ENCODE results near the gene NKX6-1.
A peak's percentile ranks its signal among the peaks of the same experiment; 100 is the strongest.

The NKX6-1 gene

GRCh38 chr4:84480082-84480481, 19.0 kb downstream of the NKX6-1 start:
- Histone ChIP-seq H3K36me3 (ENCODE audit: insufficient read depth, low read length) (no peaks in the 10 kb centered on the region), H3K9me3 (ENCODE audit: low read depth, low read length) (no peaks in the 10 kb centered on the region), H3K9ac (ENCODE audit: insufficient read length) (no peak overlapping the region), H3K4me3 (no peak overlapping the region), H3K27ac (no peak overlapping the region)
- DNase-seq (ENCODE audit: low read depth, low spot score), result no peak
- TF ChIP-seq FOXP2 (optimal IDR thresholded peaks at IDR 0.05; ENCODE audit: control extremely low read depth, extremely low read length, insufficient read depth) (no peak), POLR2AphosphoS5 (IDR thresholded peaks at IDR 0.05; ENCODE audit: borderline replicate concordance, low read depth, low read length) (no peak), EZH2 (IDR thresholded peaks at IDR 0.05) (no peak)

GRCh38 chr4:84479663-84480062, 19.4 kb downstream of the NKX6-1 start:
- H3K27ac ChIP-seq, result no peak overlapping the region
- no peak for TF ChIP-seq EZH2 (IDR thresholded peaks at IDR 0.05)
- no peak for TF ChIP-seq FOXP2 (optimal IDR thresholded peaks at IDR 0.05; ENCODE audit: control extremely low read depth, extremely low read length, insufficient read depth)
- H3K9me3 ChIP-seq (ENCODE audit: low read depth, low read length), result no peaks in the 10 kb centered on the region
- H3K36me3 ChIP-seq (ENCODE audit: insufficient read depth, low read length), result no peaks in the 10 kb centered on the region
- DNase-seq (ENCODE audit: low read depth, low spot score), result no peak
- H3K9ac ChIP-seq (ENCODE audit: insufficient read length), result no peak overlapping the region
- no peak overlapping the region for H3K4me3 ChIP-seq

- Histone ChIP-seq H3K9me3 (ENCODE audit: low read depth, low read length) (no peaks in the 10 kb centered on the region), H3K36me3 (ENCODE audit: insufficient read depth, low read length) (no peaks in the 10 kb centered on the region), H3K4me3 (no peak overlapping the region), H3K27ac (peak overlapping the region; percentile 15; the same call in 1 of the 2 replicates), H3K9ac (ENCODE audit: insufficient read length) (peak overlapping the region; percentile 49)
- no peak for DNase-seq (ENCODE audit: low read depth, low spot score)
- no peak for TF ChIP-seq POLR2AphosphoS5 (IDR thresholded peaks at IDR 0.05; ENCODE audit: borderline replicate concordance, low read depth, low read length)
- TF ChIP-seq FOXP2 (optimal IDR thresholded peaks at IDR 0.05; ENCODE audit: control extremely low read depth, extremely low read length, insufficient read depth), result no peak
- no peak for TF ChIP-seq EZH2 (IDR thresholded peaks at IDR 0.05)
Observed at GRCh38 chr4:84477738-84478137, 21.4 kb downstream of the NKX6-1 start.

- no peak overlapping the region for H3K4me3 ChIP-seq
- no peaks in the 10 kb centered on the region for H3K36me3 ChIP-seq (ENCODE audit: insufficient read depth, low read length)
- TF ChIP-seq FOXP2 (optimal IDR thresholded peaks at IDR 0.05; ENCODE audit: control extremely low read depth, extremely low read length, insufficient read depth) (no peak), POLR2AphosphoS5 (IDR thresholded peaks at IDR 0.05; ENCODE audit: borderline replicate concordance, low read depth, low read length) (no peak), EZH2 (IDR thresholded peaks at IDR 0.05) (no peak)
- no peak overlapping the region for H3K9ac ChIP-seq (ENCODE audit: insufficient read length)
- DNase-seq (ENCODE audit: low read depth, low spot score), result no peak
- no peak overlapping the region for H3K27ac ChIP-seq
- H3K9me3 ChIP-seq (ENCODE audit: low read depth, low read length), result no peaks in the 10 kb centered on the region
Observed at GRCh38 chr4:84474107-84474506, 25.0 kb downstream of the NKX6-1 start.

- Histone ChIP-seq H3K4me3 (no peak overlapping the region), H3K9ac (ENCODE audit: insufficient read length) (no peak overlapping the region), H3K27ac (peak overlapping the region; percentile 47), H3K36me3 (ENCODE audit: insufficient read depth, low read length) (no peaks in the 10 kb centered on the region), H3K9me3 (ENCODE audit: low read depth, low read length) (no peaks in the 10 kb centered on the region)
- no peak for DNase-seq (ENCODE audit: low read depth, low spot score)
- TF ChIP-seq POLR2AphosphoS5 (IDR thresholded peaks at IDR 0.05; ENCODE audit: borderline replicate concordance, low read depth, low read length), result no peak
Observed at GRCh38 chr4:84472154-84472553, 26.9 kb downstream of the NKX6-1 start.

- peak overlapping the region; percentile 17; the same call in 1 of the 2 replicates for H3K4me3 ChIP-seq
- H3K9ac ChIP-seq (ENCODE audit: insufficient read length), result no peak overlapping the region
- TF ChIP-seq POLR2AphosphoS5 (IDR thresholded peaks at IDR 0.05; ENCODE audit: borderline replicate concordance, low read depth, low read length), result no peak
- TF ChIP-seq EZH2 (IDR thresholded peaks at IDR 0.05), result no peak
- TF ChIP-seq FOXP2 (optimal IDR thresholded peaks at IDR 0.05; ENCODE audit: control extremely low read depth, extremely low read length, insufficient read depth), result no peak
- DNase-seq (ENCODE audit: low read depth, low spot score), result no peak
- H3K36me3 ChIP-seq (ENCODE audit: insufficient read depth, low read length), result no peaks in the 10 kb centered on the region
- peak overlapping the region; percentile 95 for H3K27ac ChIP-seq
- H3K9me3 ChIP-seq (ENCODE audit: low read depth, low read length), result no peaks in the 10 kb centered on the region
Observed at GRCh38 chr4:84470204-84470785, 28.8 kb downstream of the NKX6-1 start.

- no peaks in the 10 kb centered on the region; the same call in 1 of the 2 replicates for H3K9me3 ChIP-seq (ENCODE audit: low read depth, low read length)
- H3K36me3 ChIP-seq (ENCODE audit: insufficient read depth, low read length), result no peaks in the 10 kb centered on the region
- no peak overlapping the region for H3K9ac ChIP-seq (ENCODE audit: insufficient read length)
- TF ChIP-seq EZH2 (IDR thresholded peaks at IDR 0.05) (no peak), FOXP2 (optimal IDR thresholded peaks at IDR 0.05; ENCODE audit: control extremely low read depth, extremely low read length, insufficient read depth) (no peak), POLR2AphosphoS5 (IDR thresholded peaks at IDR 0.05; ENCODE audit: borderline replicate concordance, low read depth, low read length) (no peak)
- H3K27ac ChIP-seq, result no peak overlapping the region
- DNase-seq (ENCODE audit: low read depth, low spot score), result no peak
- no peak overlapping the region for H3K4me3 ChIP-seq
Observed at GRCh38 chr4:84467601-84468000, 31.5 kb downstream of the NKX6-1 start.

GRCh38 chr4:84459783-84460182, 39.3 kb downstream of the NKX6-1 start:
- Histone ChIP-seq H3K36me3 (ENCODE audit: insufficient read depth, low read length) (no peaks in the 10 kb centered on the region), H3K4me3 (no peak overlapping the region), H3K9me3 (ENCODE audit: low read depth, low read length) (no peaks in the 10 kb centered on the region; the same call in 1 of the 2 replicates), H3K9ac (ENCODE audit: insufficient read length) (no peak overlapping the region), H3K27ac (no peak overlapping the region)
- DNase-seq (ENCODE audit: low read depth, low spot score), result no peak
- TF ChIP-seq POLR2AphosphoS5 (IDR thresholded peaks at IDR 0.05; ENCODE audit: borderline replicate concordance, low read depth, low read length) (no peak), FOXP2 (optimal IDR thresholded peaks at IDR 0.05; ENCODE audit: control extremely low read depth, extremely low read length, insufficient read depth) (no peak), EZH2 (IDR thresholded peaks at IDR 0.05) (no peak)

- no peaks in the 10 kb centered on the region for H3K36me3 ChIP-seq (ENCODE audit: insufficient read depth, low read length)
- TF ChIP-seq POLR2AphosphoS5 (IDR thresholded peaks at IDR 0.05; ENCODE audit: borderline replicate concordance, low read depth, low read length) (no peak), FOXP2 (optimal IDR thresholded peaks at IDR 0.05; ENCODE audit: control extremely low read depth, extremely low read length, insufficient read depth) (no peak), EZH2 (IDR thresholded peaks at IDR 0.05) (no peak)
- no peak for DNase-seq (ENCODE audit: low read depth, low spot score)
- H3K27ac ChIP-seq, result no peak overlapping the region
- H3K9ac ChIP-seq (ENCODE audit: insufficient read length), result no peak overlapping the region
- no peak overlapping the region for H3K4me3 ChIP-seq
- H3K9me3 ChIP-seq (ENCODE audit: low read depth, low read length), result no peaks in the 10 kb centered on the region
Observed at GRCh38 chr4:84456157-84456556, 42.9 kb downstream of the NKX6-1 start.
